Measurements from ENCODE around the gene CSHL1.

GRCh38 chr17:63917646-63918045, 6.6 kb upstream of the CSHL1 start:
- TF ChIP-seq CTCF (IDR thresholded peaks at IDR 0.05) (no peak), POLR2A (IDR thresholded peaks at IDR 0.05) (no peak)

Measured in sigmoid colon (tissue), 3 donors.